ENCODE results near the gene RAP2C. TPM values are rescaled to one million over a fixed set of nuclear protein-coding genes. Genes with fewer than 3 reads are reported as not detected.

The RAP2C gene
- total RNA-seq, 4 donors from 2014 or later = 7.0 to 143 (median 38.4) TPM

- Histone ChIP-seq H3K36me3 (no peaks in the 10 kb centered on the region), H3K27me3 (no peaks in the 10 kb centered on the region), H3K9me3 (no peaks in the 10 kb centered on the region), H3K4me3 (no peak overlapping the region), H3K4me1 (no peaks in the 10 kb centered on the region), H3K27ac (no peak overlapping the region)
- intact Hi-C loops (cut with DNase I; ENCODE audit: low total_unique reads) = no loop called here
- in situ Hi-C loops (cut with MboI; ENCODE audit: low pct_ligation_motif_present in 1 of 4, low pct_unique_long_range_greater_than_20kb in 1 of 4, low sequenced_read_pairs in 3 of 4) = no loop called here
- TF ChIP-seq EP300 (IDR thresholded peaks at IDR 0.05; ENCODE audit: low read depth) = no peak
- no peak for TF ChIP-seq POLR2AphosphoS5 (IDR thresholded peaks at IDR 0.05)
- no peak for TF ChIP-seq CTCF (IDR thresholded peaks at IDR 0.05)
- no peak for TF ChIP-seq POLR2A (IDR thresholded peaks at IDR 0.05)
- 81 to 100% methylated on average over 1 of the region's 1 CpG for WGBS, 2 donors (ENCODE audit: low coverage in 1 of 2)
- no peak for DNase-seq
Observed at GRCh38 chrX:132258509-132258908, 39.3 kb upstream of the RAP2C start.

GRCh38 chrX:132257116-132257515, 37.9 kb upstream of the RAP2C start:
- Histone ChIP-seq H3K27me3 (no peaks in the 10 kb centered on the region), H3K9me3 (no peaks in the 10 kb centered on the region), H3K36me3 (no peaks in the 10 kb centered on the region), H3K27ac (no peak overlapping the region), H3K4me1 (no peaks in the 10 kb centered on the region), H3K4me3 (no peak overlapping the region)
- in situ Hi-C loops (cut with MboI; ENCODE audit: low pct_ligation_motif_present in 1 of 4, low pct_unique_long_range_greater_than_20kb in 1 of 4, low sequenced_read_pairs in 3 of 4) = no loop called here
- no peak for DNase-seq
- intact Hi-C loops (cut with DNase I; ENCODE audit: low total_unique reads) = no loop called here
- 67% methylated on average over 2 of the region's 2 CpGs; no CpG with 5 or more reads in 1 of the 2 donors for WGBS, 2 donors (ENCODE audit: low coverage in 1 of 2)
- TF ChIP-seq EP300 (IDR thresholded peaks at IDR 0.05; ENCODE audit: low read depth) = no peak
- TF ChIP-seq CTCF (IDR thresholded peaks at IDR 0.05) = no peak

- no peak overlapping the region for H3K27ac ChIP-seq
- H3K4me3 ChIP-seq = no peak overlapping the region
- H3K9me3 ChIP-seq = no peaks in the 10 kb centered on the region
- H3K4me1 ChIP-seq = no peaks in the 10 kb centered on the region
- intact Hi-C loops (cut with DNase I; ENCODE audit: low total_unique reads) = no loop called here
- H3K27me3 ChIP-seq = no peaks in the 10 kb centered on the region
- 86% methylated on average over 5 of the region's 5 CpGs; no CpG with 5 or more reads in 1 of the 2 donors for WGBS, 2 donors (ENCODE audit: low coverage in 1 of 2)
- no peaks in the 10 kb centered on the region for H3K36me3 ChIP-seq
- DNase-seq = no peak
- TF ChIP-seq POLR2A (IDR thresholded peaks at IDR 0.05) (no peak), EP300 (IDR thresholded peaks at IDR 0.05; ENCODE audit: low read depth) (no peak), CTCF (IDR thresholded peaks at IDR 0.05) (no peak), POLR2AphosphoS5 (IDR thresholded peaks at IDR 0.05) (no peak)
- in situ Hi-C loops (cut with MboI; ENCODE audit: low pct_ligation_motif_present in 1 of 4, low pct_unique_long_range_greater_than_20kb in 1 of 4, low sequenced_read_pairs in 3 of 4) = no loop called here
Observed at GRCh38 chrX:132236121-132236520, 16.9 kb upstream of the RAP2C start.

GRCh38 chrX:132235488-132235887, 16.2 kb upstream of the RAP2C start:
- Histone ChIP-seq H3K36me3 (no peaks in the 10 kb centered on the region), H3K4me1 (no peaks in the 10 kb centered on the region), H3K27ac (no peak overlapping the region), H3K4me3 (no peak overlapping the region), H3K27me3 (no peaks in the 10 kb centered on the region), H3K9me3 (no peaks in the 10 kb centered on the region)
- in situ Hi-C loops (cut with MboI; ENCODE audit: low pct_ligation_motif_present in 1 of 4, low pct_unique_long_range_greater_than_20kb in 1 of 4, low sequenced_read_pairs in 3 of 4) = no loop called here
- TF ChIP-seq POLR2AphosphoS5 (IDR thresholded peaks at IDR 0.05) (no peak), CTCF (IDR thresholded peaks at IDR 0.05) (no peak), POLR2A (IDR thresholded peaks at IDR 0.05) (no peak), EP300 (IDR thresholded peaks at IDR 0.05; ENCODE audit: low read depth) (no peak)
- 75 to 94% methylated on average over 3 to 5 of the region's 5 CpGs for WGBS, 2 donors (ENCODE audit: low coverage in 1 of 2)
- intact Hi-C loops (cut with DNase I; ENCODE audit: low total_unique reads) = no loop called here
- no peak for DNase-seq

All from transverse colon (tissue), 4 donors.